ENCODE data around the gene MAD1L1. TPM values are rescaled to one million over a fixed set of nuclear protein-coding genes. Genes with fewer than 3 reads are reported as not detected.

Gene MAD1L1
- total and polyA plus RNA-seq, 7 donors, result 11.7 to 17.5 (median 15.6) TPM

DNA sequence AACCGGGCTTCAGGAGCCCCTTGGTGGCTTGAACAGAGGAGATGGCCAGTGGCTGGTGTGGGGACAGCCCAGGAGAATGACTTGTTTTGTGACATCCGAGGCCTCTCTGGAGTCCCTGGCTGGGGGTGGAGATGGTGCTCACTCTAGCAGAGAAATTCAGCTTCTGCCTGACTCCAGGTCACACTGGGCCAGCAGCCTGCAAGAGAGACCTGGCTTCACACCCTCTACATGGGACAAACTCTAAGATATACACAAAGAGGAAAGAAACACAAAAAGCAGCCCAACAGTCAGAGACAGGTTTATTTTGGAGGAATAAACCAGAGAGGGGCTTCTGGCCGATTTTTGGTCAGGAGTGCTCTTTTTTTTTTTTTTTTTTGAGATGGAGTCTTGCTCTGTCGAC, 429.8 kb downstream of the MAD1L1 start:
- intact Hi-C loops (cut with DNase I), result no loop called here
- ATAC-seq (no peak), DNase-seq (no peak)
- no peaks in the 10 kb centered on the region for H3K4me1 ChIP-seq
- H3K9me3 ChIP-seq, result no peaks in the 10 kb centered on the region
- 74 to 87% (median 76%) methylated on average over 4 of the region's 4 CpGs for WGBS, 3 donors
- H3K4me3 ChIP-seq, result no peak overlapping the region
- no peaks in the 10 kb centered on the region for H3K36me3 ChIP-seq (ENCODE audit: insufficient read depth in 1 of 2, low read depth in 1 of 2)
- H3K27me3 ChIP-seq (ENCODE audit: insufficient read depth in 3 of 3, low read length in 2 of 3), result peaks cover 0 to 9% (median 0%) of the 10 kb centered on the region in 3 donors
- no peak overlapping the region for H3K27ac ChIP-seq
- TF ChIP-seq, protein P1, sequence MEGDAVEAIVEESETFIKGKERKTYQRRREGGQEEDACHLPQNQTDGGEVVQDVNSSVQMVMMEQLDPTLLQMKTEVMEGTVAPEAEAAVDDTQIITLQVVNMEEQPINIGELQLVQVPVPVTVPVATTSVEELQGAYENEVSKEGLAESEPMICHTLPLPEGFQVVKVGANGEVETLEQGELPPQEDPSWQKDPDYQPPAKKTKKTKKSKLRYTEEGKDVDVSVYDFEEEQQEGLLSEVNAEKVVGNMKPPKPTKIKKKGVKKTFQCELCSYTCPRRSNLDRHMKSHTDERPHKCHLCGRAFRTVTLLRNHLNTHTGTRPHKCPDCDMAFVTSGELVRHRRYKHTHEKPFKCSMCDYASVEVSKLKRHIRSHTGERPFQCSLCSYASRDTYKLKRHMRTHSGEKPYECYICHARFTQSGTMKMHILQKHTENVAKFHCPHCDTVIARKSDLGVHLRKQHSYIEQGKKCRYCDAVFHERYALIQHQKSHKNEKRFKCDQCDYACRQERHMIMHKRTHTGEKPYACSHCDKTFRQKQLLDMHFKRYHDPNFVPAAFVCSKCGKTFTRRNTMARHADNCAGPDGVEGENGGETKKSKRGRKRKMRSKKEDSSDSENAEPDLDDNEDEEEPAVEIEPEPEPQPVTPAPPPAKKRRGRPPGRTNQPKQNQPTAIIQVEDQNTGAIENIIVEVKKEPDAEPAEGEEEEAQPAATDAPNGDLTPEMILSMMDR (IDR thresholded peaks at IDR 0.05), result no peak

DNA sequence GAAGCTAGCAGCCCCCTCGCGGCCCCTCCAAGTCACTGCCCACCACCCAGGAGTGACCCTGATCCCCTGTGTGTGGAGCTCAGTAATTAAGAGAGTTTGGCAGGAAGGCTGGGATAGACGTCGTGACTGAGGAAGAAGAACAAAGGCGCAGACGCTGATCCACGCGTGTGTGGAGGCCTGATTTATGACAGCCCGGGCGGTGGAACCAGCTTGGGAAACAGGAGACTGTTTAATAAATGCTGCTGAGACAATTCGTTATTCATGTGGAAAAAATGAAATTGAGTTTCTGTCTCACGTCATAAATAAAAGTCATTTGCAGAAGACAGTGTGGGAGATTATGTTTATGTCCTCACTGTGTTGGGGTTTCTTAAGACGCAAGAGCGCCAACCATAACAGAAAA, 431.8 kb downstream of the MAD1L1 start:
- Histone ChIP-seq H3K27ac (no peak overlapping the region), H3K9me3 (peaks cover 1% of the 10 kb centered on the region), H3K4me3 (no peak overlapping the region), H3K36me3 (ENCODE audit: insufficient read depth in 1 of 2, low read depth in 1 of 2) (no peaks in the 10 kb centered on the region), H3K4me1 (no peaks in the 10 kb centered on the region), H3K27me3 (ENCODE audit: insufficient read depth in 3 of 3, low read length in 2 of 3) (peaks cover 0 to 9% (median under 1%) of the 10 kb centered on the region in 3 donors)
- TF ChIP-seq, protein P1 (IDR thresholded peaks at IDR 0.05), result no peak
- no peak for ATAC-seq
- no peak for DNase-seq
- intact Hi-C loops (cut with DNase I), result no loop called here
- 33 to 42% (median 34%) methylated on average over 14 of the region's 14 CpGs for WGBS, 3 donors

DNA sequence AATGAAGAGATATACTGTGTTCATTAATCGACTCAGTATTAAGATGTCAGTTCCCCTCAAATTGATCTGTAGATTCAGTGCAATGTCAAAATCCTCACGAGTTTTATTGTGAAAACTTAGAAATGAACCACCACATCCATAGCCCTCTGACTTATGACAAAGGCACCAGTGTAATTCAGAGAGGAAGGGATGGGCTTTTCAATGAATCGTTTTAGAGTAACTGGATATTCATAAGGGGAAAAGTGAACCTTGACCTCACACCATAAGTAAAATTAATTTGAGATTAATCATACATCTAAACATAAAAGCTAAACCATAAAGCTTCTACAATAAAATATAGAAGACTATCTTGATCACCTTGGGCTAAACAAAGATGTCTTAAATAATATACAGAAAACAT, 434.6 kb downstream of the MAD1L1 start:
- 55 to 59% (median 58%) methylated on average over 3 of the region's 3 CpGs for WGBS, 3 donors
- no peak for ATAC-seq
- TF ChIP-seq, protein P1 (IDR thresholded peaks at IDR 0.05), result no peak

DNA sequence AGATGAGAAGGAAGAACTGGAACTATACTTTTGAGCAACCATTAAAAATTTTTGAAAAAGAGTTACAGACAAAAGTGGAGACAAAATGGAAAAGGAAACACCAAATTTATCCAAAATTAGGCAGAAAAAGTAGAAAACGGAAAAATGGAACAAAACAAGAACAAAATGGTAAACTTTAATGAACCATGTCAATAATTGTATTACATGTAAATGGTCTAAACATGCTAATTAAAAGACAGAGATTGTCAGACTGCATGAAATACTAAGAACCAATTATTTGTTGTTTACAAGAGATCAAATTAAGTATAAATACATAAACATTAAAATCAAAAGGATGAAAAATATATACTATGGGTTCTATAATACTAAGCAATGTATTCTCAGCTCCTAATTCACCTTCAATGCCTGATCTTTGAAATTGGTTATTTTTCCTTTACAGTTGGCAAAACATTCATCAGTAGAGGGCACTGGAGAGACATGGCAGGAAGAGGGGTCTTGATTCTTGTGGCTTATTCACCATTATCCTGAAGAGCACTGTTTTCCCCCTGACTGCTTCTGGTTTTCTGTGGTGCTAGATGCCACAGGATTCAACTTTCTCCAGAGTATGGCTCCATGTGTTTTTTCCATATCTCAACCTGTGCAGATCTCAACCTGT, 437.7 kb downstream of the MAD1L1 start:
- Histone ChIP-seq H3K27ac (no peak overlapping the region), H3K9me3 (peaks cover 19% of the 10 kb centered on the region)

More for the DNA sequence above, 434.6 kb downstream of the MAD1L1 start:
- peaks cover 19% of the 10 kb centered on the region for H3K9me3 ChIP-seq
- intact Hi-C loops (cut with DNase I), result no loop called here
- H3K27me3 ChIP-seq (ENCODE audit: insufficient read depth in 3 of 3, low read length in 2 of 3), result peaks cover 0 to 2% (median 1%) of the 10 kb centered on the region in 3 donors
- no peak overlapping the region for H3K27ac ChIP-seq
- no peak for DNase-seq
- H3K36me3 ChIP-seq (ENCODE audit: insufficient read depth in 1 of 2, low read depth in 1 of 2), result no peaks in the 10 kb centered on the region
- H3K4me1 ChIP-seq, result no peaks in the 10 kb centered on the region
- H3K4me3 ChIP-seq, result no peak overlapping the region

More for the DNA sequence above, 437.7 kb downstream of the MAD1L1 start:
- ATAC-seq (no peak), DNase-seq (no peak)
- intact Hi-C loops (cut with DNase I), result no loop called here
- Histone ChIP-seq H3K36me3 (ENCODE audit: insufficient read depth in 1 of 2, low read depth in 1 of 2) (no peaks in the 10 kb centered on the region), H3K4me1 (no peaks in the 10 kb centered on the region), H3K4me3 (no peak overlapping the region), H3K27me3 (ENCODE audit: insufficient read depth in 3 of 3, low read length in 2 of 3) (peaks cover 0 to 2% (median 1%) of the 10 kb centered on the region in 3 donors)
- WGBS, 3 donors, result 10 to 28% (median 15%) methylated on average over 1 of the region's 1 CpG
- TF ChIP-seq, protein P1 (IDR thresholded peaks at IDR 0.05), result no peak
